ENCODE results near the gene INHBB.
"Not testable (repeated sequence)": the region's sequence is repeated elsewhere in the genome, so short reads cannot be mapped to it uniquely, and the experiment has no call there.

INHBB gene

DNA sequence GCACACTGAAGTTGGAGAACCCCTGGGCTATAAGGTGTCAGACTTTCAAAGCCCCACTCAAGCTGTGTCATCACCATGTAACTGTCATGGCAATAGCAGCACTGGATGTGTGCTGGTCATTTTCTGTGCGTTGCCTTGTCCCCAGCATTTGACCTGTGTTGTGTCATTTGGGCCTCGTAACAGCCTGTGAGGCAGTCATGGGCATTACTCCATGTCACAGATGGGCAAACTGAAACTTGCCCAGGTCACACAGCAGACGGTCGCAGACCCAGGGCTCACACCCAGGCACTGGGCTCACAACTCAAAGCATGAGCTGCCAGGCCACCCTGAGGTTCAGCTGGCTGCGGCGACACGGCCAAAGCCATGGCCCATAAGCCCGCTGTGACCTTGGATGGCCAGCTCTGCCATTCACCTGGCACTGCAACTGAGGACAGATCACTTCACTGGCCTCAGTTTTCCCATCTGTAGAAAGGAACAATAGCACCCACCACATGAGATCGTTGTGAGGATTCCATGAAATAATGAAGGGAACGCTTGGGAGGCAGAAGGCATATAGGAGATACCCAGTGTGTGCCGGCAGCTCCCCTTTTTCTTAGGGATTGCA, 36.7 kb downstream of the INHBB start:
- DNase-seq, result no peak

DNA sequence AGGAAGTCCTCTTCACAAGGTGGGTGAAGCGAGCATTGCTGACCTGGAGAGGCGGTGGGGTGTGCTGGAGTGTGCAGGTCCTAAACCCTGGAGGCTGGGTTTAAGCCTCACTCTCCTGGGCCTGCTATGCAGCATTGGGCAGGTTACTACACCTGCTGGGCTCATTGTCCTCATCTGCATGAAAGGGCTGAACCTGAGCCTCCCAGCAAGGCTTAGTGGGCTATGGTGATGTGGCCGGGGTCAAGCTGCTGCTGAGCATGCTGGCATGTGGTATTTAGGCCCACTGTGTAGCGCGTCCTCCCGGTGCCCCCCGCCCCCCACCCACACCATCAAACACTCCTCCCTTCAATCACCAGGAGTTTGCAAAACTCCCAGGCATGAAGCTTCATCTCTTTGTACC, 37.3 kb downstream of the INHBB start:
- DNase-seq, result no peak

DNA sequence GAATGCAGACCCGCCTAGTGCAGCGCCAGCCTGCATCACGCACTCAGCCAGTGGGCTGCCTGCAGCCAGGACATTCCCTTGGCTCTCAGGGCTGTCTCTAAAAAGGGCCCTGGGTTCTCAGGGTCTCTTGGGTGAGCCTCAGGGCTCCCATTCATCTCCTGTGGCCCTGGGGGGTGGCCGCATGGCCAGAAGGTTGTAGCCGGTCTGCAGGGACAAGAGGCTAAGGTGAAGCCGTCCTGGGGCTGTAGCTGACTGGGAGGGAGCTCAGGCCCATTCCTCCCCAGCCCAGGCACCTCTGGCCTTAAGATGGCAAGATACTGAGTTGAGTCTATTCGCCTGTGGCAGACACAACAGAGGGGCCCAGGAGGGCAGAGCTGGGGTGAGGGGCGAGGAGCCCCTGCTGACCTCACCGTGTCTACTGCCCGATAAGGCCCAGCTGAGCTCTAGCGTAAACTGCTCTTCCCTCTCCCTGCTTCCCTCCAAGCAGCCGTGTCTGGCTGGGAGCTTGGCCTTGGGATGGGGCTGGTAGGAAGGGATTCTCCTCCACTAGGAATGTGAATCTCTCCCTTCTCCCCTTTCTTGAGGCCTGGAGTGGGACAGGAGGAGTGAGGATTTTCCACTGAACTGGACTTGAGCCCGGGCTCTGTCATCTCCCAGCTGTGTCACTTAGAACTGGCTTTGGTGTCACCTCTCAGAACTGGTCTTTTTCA, 37.9 kb downstream of the INHBB start:
- DNase-seq, result no peak

GRCh38 chr2:120384486-120385354, 38.8 kb downstream of the INHBB start:
- DNase-seq, result no peak

GRCh38 chr2:120385355-120386127, 39.6 kb downstream of the INHBB start:
- DNase-seq, result no peak

DNA sequence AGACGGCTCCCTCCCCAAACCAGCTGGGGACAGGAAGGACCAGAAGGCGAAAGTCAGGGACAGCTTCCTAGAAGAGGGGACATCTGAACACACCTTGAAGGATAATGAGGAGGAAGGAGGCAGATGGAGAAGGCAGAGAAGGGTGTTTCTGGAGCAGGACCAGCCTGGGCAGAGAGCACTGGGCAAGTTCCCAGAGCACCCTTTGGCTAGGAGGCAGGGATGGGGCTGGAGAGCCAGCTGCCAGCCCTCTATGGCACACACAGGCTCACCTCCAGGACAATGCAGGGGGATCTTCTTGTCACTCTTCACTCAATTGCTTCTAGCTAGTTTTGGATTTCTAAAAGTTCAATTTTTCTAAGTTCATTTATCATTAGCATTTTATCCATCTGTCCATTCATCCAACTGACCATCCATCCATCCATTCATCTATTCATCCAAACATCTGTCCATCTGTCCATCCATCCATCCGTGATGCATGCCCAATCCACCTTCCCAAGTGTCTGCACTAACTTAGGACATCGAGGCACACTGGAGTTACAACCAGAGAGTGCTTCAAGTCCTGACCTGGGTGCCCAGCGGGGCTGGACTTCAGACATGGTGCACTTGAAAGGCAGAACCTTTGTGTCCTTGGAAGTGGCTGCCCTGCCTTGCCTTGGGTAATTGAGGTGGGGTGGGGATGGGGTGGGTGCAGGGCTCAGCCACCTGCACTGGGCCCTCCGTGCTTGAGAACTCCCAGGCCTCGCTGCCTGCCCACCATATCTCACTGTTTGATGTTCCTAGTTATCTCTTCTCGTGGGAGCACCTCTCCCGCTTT, 42.5 kb downstream of the INHBB start:
- DNase-seq, result no peak

DNA sequence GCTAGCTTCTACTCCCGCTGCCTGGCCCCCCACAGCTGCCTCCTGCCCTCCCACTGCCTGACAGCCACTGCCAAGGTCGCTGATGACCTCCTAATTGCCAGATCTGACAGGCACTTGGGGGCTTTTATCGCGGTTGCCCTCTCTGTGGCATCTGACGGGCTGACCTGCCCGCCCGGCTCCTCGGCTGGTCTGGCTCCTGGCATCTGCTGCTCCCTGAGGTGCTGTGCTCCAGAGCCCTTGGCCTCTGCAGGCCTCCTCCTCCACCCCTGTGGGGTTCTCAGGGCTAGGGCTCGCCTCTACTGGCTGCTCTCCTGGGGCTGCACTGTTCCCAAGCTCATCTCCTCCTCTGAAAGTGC, 43.1 kb downstream of the INHBB start:
- DNase-seq, result no peak

- DNase-seq, result no peak
Measured at GRCh38 chr2:120390381-120391055, 44.6 kb downstream of the INHBB start.

DNA sequence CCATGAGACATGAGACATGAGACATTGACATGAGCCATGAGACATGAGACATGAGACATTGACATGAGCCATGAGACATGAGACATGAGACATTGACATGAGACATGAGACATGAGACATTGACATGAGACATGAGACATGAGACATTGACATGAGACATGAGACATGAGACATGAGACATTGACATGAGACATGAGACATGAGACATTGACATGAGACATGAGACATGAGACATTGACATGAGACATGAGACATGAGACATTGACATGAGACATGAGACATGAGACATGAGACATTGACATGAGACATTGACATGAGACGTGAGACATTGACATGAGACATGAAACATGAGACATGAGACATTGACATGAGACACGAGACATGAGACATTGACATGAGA, 45.4 kb downstream of the INHBB start:
- DNase-seq, result not testable (repeated sequence)

DNA sequence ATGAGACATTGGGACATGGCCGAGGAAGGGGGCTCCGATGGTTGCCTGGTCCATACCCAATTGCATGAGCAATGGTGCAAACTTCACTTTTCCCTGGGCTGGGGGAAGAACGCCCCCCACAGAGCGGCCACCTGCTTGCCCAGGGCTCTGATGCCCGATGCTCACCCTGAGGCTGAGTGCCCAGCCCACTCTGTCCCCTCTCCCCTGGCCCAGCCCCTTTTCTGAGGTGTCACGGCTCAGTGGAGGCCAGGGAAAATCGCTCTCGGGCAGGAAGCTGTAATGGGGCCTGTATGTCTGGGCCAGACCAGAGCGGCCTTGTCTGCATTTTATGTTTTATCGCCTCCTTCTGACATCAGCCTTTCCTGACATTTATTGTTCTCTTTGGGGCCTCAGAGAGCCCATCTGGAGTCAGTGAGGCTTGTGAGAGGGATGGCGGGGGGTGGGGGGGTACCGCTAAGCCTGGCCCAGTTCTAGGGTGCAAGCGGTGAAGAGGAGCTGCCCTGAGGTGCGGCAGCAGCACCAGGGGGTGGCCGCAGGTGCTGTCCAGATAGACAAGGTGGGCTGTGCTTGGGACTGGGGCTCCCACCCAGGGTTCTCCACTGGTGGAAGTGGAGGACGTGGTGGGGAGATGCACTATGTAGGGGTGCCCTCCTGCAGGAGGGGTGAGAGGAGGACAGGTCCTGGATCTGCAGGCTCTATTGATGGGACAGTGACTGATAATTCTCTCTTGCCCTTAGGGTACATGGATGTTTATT, 46.2 kb downstream of the INHBB start:
- no peak for DNase-seq

GRCh38 chr2:120392923-120393322, 47.0 kb downstream of the INHBB start:
- no peak for DNase-seq

DNA sequence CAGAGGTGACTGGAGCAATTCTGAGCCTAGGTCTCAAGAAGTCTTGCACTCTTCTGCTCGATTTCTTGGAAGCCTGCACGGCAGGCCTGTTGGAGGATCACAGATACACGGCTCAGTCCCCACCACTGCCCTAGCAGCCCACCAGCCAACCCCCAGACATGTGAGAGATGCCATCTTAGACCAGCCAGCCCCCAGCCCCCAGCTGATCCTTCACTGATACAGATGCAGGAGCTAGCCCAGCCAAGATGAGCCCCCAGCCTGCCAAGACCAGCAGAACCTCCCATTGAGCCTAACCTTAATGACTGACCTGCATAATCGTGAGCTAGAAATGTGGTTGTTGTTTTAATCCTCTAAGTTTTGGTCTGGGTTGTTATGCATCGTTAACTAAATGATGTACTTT, 47.5 kb downstream of the INHBB start:
- DNase-seq, result no peak

DNA sequence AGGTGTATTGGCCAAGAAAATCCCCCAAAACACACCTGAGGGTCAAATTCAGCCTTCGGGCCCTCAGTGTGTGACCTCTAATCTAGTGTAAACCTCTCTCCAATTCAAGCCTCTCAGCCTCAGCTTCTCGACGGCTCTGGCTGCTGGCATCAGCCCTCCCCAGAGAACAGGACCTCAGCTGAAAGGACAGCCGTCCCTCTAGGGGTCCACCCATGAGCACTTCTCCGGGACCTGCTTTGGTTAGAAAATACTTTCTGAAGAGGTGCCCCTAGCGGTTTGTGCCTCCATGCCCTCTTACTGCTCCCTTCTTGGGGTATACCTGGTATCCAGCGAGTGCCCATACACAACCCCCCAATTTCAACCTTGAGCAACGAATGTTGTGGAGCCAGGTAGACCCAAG, 48.8 kb downstream of the INHBB start:
- no peak for DNase-seq

- no peak for DNase-seq
Measured at GRCh38 chr2:120395221-120396012, 49.5 kb downstream of the INHBB start.

- no peak for DNase-seq
Measured at GRCh38 chr2:120396013-120396860, 50.3 kb downstream of the INHBB start.

DNA sequence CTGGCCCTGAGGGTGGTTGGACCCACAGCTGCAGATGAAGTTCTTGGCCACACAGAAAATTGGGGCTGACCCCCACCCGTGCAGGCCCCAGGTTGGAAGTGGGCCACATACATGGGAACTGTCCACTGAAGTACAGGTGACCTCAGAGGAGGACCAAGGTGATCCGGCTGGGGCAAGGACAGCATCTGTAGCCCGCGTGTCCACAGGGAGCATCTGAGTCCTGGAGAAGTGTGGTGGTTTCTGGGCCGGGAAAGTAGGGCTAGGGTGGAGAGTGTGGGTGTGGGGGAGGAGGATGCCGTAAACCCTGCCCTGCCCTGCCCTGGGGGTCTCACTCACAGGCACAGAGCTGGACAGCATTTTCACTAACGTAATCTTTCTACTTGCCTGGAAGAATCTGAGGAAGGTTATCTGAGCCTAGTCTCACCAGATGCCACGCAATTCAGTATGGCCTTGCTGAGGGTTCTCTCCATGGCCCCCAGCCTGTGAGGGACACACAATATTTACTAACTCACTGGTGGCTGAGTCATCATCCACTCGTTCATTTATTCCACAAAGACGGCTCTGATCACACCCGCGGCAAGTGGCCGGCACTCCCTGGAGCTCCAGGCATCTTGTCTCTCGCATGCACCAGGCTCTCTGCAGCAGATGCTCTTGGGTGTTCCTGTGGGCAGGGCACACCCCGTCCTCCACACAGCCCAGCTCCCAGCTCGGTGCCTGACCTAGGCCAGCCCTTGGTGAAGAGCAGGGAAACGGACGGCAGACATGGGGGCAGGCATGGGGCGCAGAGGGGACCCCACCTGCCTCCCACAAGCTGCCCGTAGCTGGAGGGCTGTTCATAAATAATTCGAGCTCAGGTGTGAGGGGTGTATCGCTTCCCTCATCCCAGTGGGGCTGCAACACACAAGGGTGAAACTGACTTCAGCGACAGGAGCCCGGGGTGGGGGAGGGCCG, 51.2 kb downstream of the INHBB start:
- peak in 1 of 14 donors; percentile 18 for DNase-seq
